ENCODE data around the gene PIAS4. TPM values are rescaled to one million over a fixed set of nuclear protein-coding genes. Genes with fewer than 3 reads are reported as not detected.

Gene PIAS4
- total RNA-seq, 1 experiment from 2014 or later = 33.9 TPM

DNA sequence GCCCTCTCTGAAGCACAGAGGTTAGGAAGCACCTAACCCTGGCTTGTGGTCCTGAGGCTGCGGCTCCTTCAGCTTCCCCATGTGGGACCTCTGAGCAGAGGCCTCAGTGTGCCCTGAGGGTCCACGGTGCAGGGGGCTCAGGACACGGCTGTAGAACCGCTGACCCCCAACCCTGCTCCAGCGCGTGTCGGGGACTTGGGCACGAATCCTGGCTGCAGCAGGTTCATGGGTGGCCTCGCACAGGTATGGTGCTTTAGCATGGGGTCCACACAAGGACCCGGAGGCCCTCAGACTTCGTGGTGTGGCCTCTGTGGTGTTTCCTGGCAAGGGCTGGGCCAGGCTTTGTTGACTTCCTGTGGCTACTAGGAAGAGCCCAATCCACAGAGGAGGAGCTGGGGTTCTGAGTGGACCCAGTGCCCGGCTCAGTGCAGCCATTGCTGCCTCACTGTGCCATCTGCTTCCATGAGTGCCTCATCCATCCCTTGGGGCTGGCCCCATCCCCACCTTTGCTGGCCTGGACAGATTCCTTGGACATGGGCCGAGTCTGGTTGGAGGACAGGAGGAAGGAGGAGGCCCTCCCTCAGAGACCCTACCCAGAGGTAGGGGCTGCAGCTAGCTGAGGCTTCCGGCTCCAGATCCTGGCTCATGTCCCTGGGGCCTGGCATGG is 34.7 kb downstream of the PIAS4 start:
- DNase-seq (ENCODE audit: low spot score) = no peak

- no peak for DNase-seq (ENCODE audit: low spot score)
Measured at GRCh38 chr19:4042731-4043082, 35.2 kb downstream of the PIAS4 start.

DNA sequence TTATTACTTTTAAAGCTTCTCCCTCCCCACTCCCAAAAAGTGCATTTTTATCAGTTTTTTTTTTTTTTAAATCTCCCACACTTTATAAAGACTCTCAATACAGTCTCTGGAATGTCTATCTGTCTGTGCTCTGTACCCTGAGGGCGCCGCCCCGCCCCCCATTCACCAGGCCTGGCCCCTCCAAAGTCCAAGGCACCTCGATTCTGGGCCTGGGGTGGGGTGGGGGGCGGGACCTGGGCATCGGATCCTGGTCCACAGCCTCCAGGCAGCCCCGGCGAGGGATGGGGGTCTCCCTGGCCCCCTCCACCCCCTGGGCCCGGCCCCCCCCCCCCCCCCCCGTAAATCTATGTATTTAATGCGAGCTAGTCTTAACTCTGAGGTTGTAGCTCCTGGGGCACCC is 35.9 kb downstream of the PIAS4 start:
- DNase-seq (ENCODE audit: low spot score) = no peak

DNA sequence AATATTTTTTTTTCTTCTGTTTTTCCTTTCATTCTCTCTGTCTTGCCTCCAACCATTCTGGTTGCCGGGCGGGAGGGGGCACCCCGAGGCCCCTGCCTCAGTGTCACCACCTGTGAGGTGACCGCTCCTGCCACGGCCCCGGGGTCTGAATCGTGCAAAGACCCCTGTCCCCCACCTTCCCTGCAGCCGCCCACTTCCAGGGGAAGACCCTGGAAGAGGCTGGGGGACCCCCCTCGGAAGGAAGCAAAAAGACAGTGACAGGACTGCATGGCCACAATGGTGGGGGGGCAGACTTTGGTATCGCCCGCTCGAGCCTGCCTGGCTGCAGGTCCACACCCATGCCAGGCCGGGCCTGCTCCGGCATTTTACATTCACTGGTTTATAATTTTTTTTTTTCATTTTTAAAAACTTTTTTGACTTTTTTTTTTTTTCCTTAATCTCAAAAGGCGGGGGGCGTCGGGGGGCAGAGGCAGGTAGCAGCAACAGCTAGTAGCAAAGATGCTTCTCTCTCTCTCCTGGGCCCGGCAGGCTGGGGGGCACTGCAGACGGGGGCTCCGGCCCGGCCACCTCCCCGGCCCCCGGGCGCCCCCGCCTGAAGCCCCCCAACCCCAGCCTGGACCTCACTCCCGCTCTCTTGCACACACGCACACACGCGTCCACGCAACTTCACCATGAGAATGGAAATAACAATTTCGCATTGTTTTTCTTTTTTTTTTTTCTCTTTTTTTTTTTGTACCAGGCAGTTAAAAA is 36.6 kb downstream of the PIAS4 start:
- DNase-seq (ENCODE audit: low spot score) = no peak

DNA sequence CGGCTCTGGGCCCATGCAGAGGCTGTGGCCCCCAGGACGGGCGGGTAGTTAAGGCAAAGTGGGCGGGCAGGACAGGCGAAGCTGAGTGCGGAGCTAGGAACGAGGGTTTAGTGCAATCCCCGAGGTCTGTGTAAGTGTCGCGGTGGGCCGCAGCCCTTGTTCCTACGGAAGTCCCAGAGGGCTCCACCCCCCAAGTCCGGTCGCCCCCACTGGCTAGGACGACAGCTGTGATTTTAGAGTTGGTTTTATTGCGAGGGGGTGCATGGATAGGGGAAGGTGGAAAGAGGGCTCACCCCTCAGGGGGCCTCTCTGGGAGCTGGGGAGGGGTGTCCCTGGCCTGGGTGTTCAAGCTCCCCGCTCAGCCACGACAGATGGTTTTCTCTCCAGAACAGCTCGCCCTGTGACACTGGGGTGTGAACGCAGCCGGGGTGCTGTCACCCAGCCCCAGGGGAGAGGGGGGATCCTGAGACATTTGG is 37.5 kb downstream of the PIAS4 start:
- DNase-seq (ENCODE audit: low spot score) = no peak

GRCh38 chr19:4045597-4046361 is 38.2 kb downstream of the PIAS4 start:
- no peak for DNase-seq (ENCODE audit: low spot score)

GRCh38 chr19:4046362-4046691 is 38.8 kb downstream of the PIAS4 start:
- DNase-seq (ENCODE audit: low spot score) = no peak

DNA sequence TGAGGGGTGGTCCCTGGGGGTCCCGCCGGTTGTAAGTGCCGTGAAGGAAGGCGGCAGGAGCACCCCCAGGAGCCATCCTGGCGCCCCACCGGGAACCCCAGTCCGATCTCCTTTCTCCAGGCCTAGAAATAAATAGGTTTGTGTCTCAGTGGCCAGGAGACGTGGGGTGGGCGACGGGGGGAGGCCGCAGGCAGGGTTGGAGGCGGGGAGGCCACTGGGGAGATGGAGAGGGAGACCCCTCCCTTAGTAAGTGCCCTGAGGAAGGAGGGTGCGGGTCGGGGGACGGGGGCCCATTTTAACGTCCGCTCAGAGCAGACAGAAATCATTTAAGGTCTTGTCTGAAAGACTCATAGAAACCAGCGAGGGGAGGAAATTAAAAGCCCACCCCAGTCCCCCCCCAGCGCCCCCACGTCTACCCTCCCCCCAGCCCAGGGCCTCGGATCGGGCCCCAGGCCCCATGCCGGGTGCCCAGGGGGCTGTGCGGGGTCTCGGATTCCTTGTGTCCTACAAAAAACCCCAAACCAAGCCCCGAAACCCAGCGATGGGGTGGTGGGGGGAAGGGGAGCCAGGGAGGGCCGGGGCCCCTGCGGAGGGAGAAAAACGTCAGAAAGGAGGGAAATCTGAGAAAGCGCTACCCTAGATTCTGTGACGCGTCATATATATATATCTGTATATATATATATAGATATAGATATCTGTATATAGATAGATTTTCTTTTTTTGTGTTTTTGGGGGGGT is 39.6 kb downstream of the PIAS4 start:
- DNase-seq (ENCODE audit: low spot score) = no peak

DNA sequence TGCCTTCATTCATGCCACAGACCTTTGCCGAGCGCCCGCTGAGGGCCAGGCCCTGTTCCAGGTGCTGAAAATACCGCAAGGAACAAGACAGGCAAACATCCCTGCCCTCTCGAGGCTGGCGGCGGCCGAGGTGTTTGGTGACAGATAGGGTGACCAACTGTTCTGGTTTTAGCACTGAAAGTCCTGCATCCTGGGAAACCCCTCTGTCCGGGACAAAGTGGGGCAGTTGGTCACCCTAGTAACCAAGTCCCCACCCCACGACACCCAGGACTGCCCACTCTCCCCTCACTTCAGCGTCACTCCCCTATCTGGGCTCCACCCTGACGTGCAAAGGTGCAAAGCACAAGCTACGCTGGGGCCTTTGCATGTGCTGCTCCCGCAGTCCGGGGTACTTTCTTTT is 41.9 kb downstream of the PIAS4 start:
- DNase-seq (ENCODE audit: low spot score) = no peak

GRCh38 chr19:4051175-4052101 is 43.9 kb downstream of the PIAS4 start:
- DNase-seq (ENCODE audit: low spot score) = peak; percentile 85

DNA sequence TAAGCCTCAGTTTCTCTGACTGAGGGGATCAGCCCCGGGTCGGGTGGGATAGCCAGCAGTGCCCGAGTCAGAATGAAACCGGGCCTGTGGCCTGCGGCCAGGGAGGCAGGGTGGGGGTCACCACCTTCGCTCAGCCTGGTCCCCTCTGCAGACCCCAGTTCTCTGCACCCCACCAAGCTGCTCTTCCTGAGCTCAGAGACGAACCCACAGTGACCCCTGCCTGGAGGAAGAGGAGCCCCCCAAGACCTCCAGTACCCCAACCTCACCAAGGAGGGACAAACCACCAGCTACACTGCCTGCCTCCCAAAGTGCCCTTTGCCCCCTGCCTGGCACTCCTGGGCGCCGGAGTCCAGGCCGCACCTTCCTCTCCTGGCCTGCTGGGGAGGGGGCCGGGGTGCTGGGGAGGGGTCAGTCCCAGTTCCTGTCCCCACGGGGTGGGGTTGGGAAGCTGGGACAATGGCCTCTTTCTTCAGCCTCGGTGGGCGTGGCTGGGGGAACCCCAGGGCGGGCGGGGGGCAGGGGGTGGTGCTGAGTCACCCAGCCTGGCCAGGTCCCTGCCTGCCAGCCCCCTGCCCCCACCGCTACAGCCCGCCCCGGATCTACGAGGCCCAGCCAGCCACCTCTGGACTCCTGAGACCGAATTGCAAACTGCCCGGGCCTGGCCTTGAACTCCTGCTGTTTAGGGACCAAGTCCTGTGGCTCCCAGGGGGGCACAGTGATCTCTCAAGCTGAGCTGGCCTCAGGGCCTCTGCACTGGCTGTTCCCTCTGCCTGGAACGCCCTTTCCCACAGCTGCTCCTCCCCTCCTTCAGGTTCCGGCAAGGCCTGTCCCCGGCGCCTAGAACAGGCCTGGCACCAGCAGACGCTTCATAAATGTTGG is 44.8 kb downstream of the PIAS4 start:
- peak; percentile 90 for DNase-seq (ENCODE audit: low spot score)

- DNase-seq (ENCODE audit: low spot score) = peak; percentile 63
Measured at GRCh38 chr19:4052993-4053422, 45.5 kb downstream of the PIAS4 start.

- DNase-seq (ENCODE audit: low spot score) = no peak
Measured at GRCh38 chr19:4053423-4054324, 46.1 kb downstream of the PIAS4 start.

DNA sequence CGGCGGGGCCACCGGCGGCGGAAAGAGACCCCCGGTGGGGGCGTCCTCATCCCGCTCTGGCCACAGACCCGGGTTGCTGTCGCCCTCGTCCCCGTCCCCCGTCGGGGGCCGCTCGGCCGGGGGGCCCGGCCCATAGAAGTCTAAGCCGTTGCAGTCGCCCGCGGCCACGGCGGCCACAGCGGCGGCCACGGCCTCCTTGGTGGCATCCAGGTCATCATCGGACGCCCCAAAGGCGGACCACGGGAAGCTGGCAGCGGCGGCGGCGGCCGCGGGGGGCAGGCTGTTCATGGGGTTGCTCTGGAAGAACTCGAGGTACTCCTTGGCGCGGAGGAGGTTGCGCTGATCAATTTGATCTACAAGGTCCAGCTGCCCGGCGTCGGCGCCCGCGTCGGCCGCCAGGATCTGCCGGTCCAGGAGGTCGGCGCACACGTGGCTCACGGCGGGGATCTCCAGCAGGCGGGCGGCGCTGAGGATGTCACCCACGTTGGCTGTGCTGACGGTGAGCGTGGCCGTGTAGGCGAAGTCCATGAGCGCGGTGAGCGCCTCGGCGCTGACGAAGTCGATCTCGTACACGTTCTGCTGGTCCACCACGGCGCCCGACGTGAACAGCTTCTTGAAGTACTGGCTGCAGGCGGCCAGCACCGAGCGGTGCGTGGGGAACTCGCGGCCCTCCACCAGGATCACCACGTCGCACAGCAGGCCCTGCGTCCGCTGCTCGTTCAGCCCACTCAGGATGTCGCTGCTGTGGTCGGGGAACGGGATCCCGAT is 47.1 kb downstream of the PIAS4 start:
- no peak for DNase-seq (ENCODE audit: low spot score)

DNA sequence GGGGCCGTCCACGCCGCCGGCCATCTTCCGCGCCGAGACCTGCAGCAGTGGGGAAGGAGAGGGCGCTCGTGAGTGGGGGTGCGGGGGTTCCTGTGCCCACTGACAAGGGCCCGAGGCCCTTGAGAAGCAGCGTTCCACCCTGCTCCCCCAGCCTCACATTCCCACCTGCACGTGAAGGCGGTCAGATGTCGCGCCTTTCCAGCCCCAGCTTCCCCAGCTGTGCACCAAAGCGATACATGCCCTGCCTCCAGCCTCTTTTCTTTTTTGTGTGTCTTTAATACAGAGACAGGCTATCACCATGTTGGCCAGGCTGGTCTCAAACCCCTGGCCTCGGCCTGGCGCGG is 47.6 kb downstream of the PIAS4 start:
- DNase-seq (ENCODE audit: low spot score) = no peak

- peak; percentile 96 for DNase-seq (ENCODE audit: low spot score)
Measured at GRCh38 chr19:4057931-4058692, 50.6 kb downstream of the PIAS4 start.

DNA sequence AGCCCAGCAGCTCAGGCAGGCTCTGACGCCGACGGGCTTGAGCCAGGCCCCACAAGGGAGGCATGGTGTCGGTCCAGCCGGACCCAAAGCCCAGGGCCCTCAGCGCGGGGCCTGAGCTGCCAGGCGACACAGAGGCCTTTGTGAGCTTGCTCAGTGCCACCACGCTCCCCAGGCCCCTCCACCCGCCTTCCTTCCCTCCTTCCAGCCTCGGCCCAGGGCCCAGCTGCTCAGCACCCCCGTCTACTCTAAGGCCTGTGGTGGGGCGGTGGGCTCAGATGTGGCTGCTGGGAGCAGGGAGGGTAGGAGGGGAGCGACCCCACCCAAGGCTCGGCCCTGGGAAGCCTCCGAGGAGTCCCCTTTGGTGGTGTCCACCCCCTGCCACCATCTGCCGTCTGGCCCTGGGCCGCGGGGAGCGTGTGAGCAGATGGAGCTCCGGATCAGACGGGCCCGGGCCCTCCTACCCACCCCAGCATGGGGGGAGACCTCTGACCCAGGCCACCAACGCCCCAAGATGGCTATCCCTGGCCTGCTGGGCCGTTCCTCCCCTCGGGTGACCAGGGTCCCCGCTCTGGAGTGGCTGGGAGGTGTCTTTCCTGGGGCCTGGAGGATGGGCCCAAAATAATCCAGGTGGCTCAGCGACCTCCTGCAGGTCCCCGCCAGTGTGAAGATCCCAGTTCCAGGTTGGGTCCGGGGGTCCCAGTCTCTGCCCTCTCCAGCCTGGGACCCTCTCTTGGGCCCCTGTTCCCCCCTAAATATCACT is 51.3 kb downstream of the PIAS4 start:
- no peak for DNase-seq (ENCODE audit: low spot score)
